Measurements from ENCODE around the gene ATF5.

- TF ChIP-seq CTCF (IDR thresholded peaks at IDR 0.05) (no peak), POLR2A (IDR thresholded peaks at IDR 0.05) (no peak)
Measured at GRCh38 chr19:49981603-49982593, 52.9 kb downstream of the ATF5 start.
